Suprapubic skin (tissue), 3 donors: Measurements from ENCODE around the gene ROR2.

Experiments used
- CTCF ChIP-seq, 2 donors: fragments of 200-600 bp in 1 of 2; fragments of 450-650 bp in 1 of 2; sonication (generic) in 1 of 2; IDR thresholded peaks; one replicate each; pipeline ENCODE4 v1.5.1; 2016 to 2019; ENCODE audit warnings: antibody characterized with exemption in 2 of 2, mild to moderate bottlenecking in 1 of 2, moderate library complexity in 1 of 2
- POLR2AphosphoS5 ChIP-seq, 3 donors: sonication (generic); formaldehyde crosslinking; IDR thresholded peaks; one replicate each; pipeline ENCODE4 v1.6.1; 2017; ENCODE audit warnings: antibody characterized with exemption in 3 of 3

GRCh38 chr9:91839926-91840465, 110.0 kb downstream of the ROR2 start:
- TF ChIP-seq POLR2AphosphoS5 (IDR thresholded peaks at IDR 0.05): no peak
- no peak for TF ChIP-seq CTCF (IDR thresholded peaks at IDR 0.05)
